GM21515 (cell line): ENCODE measurements around the gene COL18A1.
"Not testable (repeated sequence)": the region's sequence is repeated elsewhere in the genome, so short reads cannot be mapped to it uniquely, and the experiment has no call there.

Experiments used
- ATAC-seq: cut with Tn5 transposase; IDR thresholded peaks from one replicate; pipeline ENCODE4 v1.9.1; 2021; ENCODE audit not compliant: unreplicated experiment

Gene COL18A1

GRCh38 chr21:45366931-45367401, 38.0 kb upstream of the COL18A1 start:
- ATAC-seq = no peak

GRCh38 chr21:45367402-45368351, 37.3 kb upstream of the COL18A1 start:
- ATAC-seq = no peak

- not testable (repeated sequence) for ATAC-seq
These were observed 35.9 kb upstream of the COL18A1 start for GRCh38 chr21:45369018-45369417.

- ATAC-seq = no peak
These were observed 34.4 kb upstream of the COL18A1 start for GRCh38 chr21:45370575-45370974.

GRCh38 chr21:45371081-45371480, 33.9 kb upstream of the COL18A1 start:
- no peak for ATAC-seq

- no peak for ATAC-seq
These were observed 33.3 kb upstream of the COL18A1 start for GRCh38 chr21:45371655-45372054.

- no peak for ATAC-seq
These were observed 32.1 kb upstream of the COL18A1 start for GRCh38 chr21:45372732-45373355.

GRCh38 chr21:45373991-45374816, 30.8 kb upstream of the COL18A1 start:
- no peak for ATAC-seq

GRCh38 chr21:45374826-45375455, 30.0 kb upstream of the COL18A1 start:
- ATAC-seq = no peak

GRCh38 chr21:45376459-45377324, 28.3 kb upstream of the COL18A1 start:
- ATAC-seq = no peak

- ATAC-seq = no peak
These were observed 27.6 kb upstream of the COL18A1 start for GRCh38 chr21:45377325-45377709.

- no peak for ATAC-seq
These were observed 27.1 kb upstream of the COL18A1 start for GRCh38 chr21:45377866-45378257.

- ATAC-seq = no peak
These were observed 26.6 kb upstream of the COL18A1 start for GRCh38 chr21:45378258-45378966.

- no peak for ATAC-seq
These were observed 25.6 kb upstream of the COL18A1 start for GRCh38 chr21:45379171-45379900.

GRCh38 chr21:45379901-45380330, 25.0 kb upstream of the COL18A1 start:
- ATAC-seq = no peak

- no peak for ATAC-seq
These were observed 24.4 kb upstream of the COL18A1 start for GRCh38 chr21:45380566-45380965.

GRCh38 chr21:45381036-45381787, 23.8 kb upstream of the COL18A1 start:
- ATAC-seq = no peak
